Adipocyte (in vitro differentiated cells): ENCODE results near the gene C1QTNF8.

Source experiments
- DNase-seq: peaks from one replicate; pipeline ENCODE4 v3.0.0-alpha.2; 2015; ENCODE audit warnings: low read depth
- H3K27me3 ChIP-seq: replicated peaks from 2 replicates; pipeline ENCODE4 v1.7.0; 2013; ENCODE audit warnings: mild to moderate bottlenecking, low read length, moderate library complexity; ENCODE audit not compliant: control insufficient read depth, insufficient read depth
- H3K36me3 ChIP-seq: 2 replicates; pipeline ENCODE4 v1.7.0; 2013; ENCODE audit warnings: low read length, mild to moderate bottlenecking, moderate library complexity; ENCODE audit not compliant: control insufficient read depth, insufficient read depth, severe bottlenecking
- H3K4me1 ChIP-seq: 2 replicates; pipeline ENCODE4 v1.7.0; 2013; ENCODE audit warnings: mild to moderate bottlenecking, low read length, moderate library complexity; ENCODE audit not compliant: control insufficient read depth, insufficient read depth
- H3K4me3 ChIP-seq: 2 replicates; pipeline ENCODE4 v1.7.0; 2013; ENCODE audit warnings: mild to moderate bottlenecking, low read length, moderate library complexity
- H3K9ac ChIP-seq: 2 replicates; pipeline ENCODE4 v1.7.0; 2013; ENCODE audit warnings: mild to moderate bottlenecking, low read length, moderate library complexity
- H3K9me3 ChIP-seq: 2 replicates; pipeline ENCODE4 v1.7.0; 2013; ENCODE audit warnings: mild to moderate bottlenecking, low read length, moderate library complexity; ENCODE audit not compliant: control insufficient read depth

Gene C1QTNF8

GRCh38 chr16:1045310-1045992 is 50.6 kb downstream of the C1QTNF8 start:
- no peak for DNase-seq
- H3K9ac ChIP-seq, result peak overlapping the region; percentile 64
- no peak overlapping the region for H3K4me3 ChIP-seq
- peaks cover 6% of the 10 kb centered on the region for H3K27me3 ChIP-seq
- peaks cover 17% of the 10 kb centered on the region for H3K4me1 ChIP-seq
- H3K36me3 ChIP-seq, result no peaks in the 10 kb centered on the region
- H3K9me3 ChIP-seq, result peaks cover 7% of the 10 kb centered on the region

GRCh38 chr16:1044460-1045309 is 51.4 kb downstream of the C1QTNF8 start:
- H3K4me3 ChIP-seq, result no peak overlapping the region
- H3K36me3 ChIP-seq, result no peaks in the 10 kb centered on the region
- peaks cover 6% of the 10 kb centered on the region for H3K27me3 ChIP-seq
- H3K9ac ChIP-seq, result peak overlapping the region; percentile 64
- DNase-seq, result no peak
- peaks cover 7% of the 10 kb centered on the region for H3K9me3 ChIP-seq
- peaks cover 17% of the 10 kb centered on the region for H3K4me1 ChIP-seq

GRCh38 chr16:1043881-1044451 is 52.1 kb downstream of the C1QTNF8 start:
- Histone ChIP-seq H3K27me3 (peaks cover 6% of the 10 kb centered on the region), H3K4me1 (peaks cover 17% of the 10 kb centered on the region), H3K4me3 (no peak overlapping the region), H3K36me3 (no peaks in the 10 kb centered on the region), H3K9me3 (peaks cover 7% of the 10 kb centered on the region), H3K9ac (no peak overlapping the region)
- no peak for DNase-seq

DNA sequence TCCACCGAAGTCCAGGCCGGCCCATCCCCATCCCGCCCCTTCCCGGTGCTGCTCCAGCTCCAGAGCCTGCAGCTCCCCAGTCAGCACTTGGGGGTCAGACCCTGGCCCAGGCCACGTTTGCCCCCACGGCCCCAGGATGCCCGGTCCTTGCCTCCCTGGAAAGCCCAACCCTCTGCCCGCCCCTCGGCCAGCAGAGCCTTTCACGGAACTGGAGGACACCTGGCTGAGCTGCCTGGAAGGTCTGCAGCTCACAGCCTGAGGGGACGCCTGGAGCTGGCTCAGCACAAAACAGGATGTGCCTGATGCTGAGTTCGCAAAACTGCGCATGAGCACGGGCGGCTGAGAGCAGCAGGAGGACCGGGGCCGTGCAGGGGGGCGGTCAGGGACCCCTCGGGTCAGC is 53.2 kb downstream of the C1QTNF8 start:
- no peak overlapping the region for H3K9ac ChIP-seq
- peaks cover 7% of the 10 kb centered on the region for H3K9me3 ChIP-seq
- peaks cover 12% of the 10 kb centered on the region for H3K4me1 ChIP-seq
- H3K4me3 ChIP-seq, result no peak overlapping the region
- H3K27me3 ChIP-seq, result peaks cover 8% of the 10 kb centered on the region
- no peak for DNase-seq
- no peaks in the 10 kb centered on the region for H3K36me3 ChIP-seq

GRCh38 chr16:1042049-1042744 is 53.8 kb downstream of the C1QTNF8 start:
- H3K4me3 ChIP-seq, result no peak overlapping the region
- peaks cover 7% of the 10 kb centered on the region for H3K9me3 ChIP-seq
- H3K4me1 ChIP-seq, result peaks cover 11% of the 10 kb centered on the region
- H3K9ac ChIP-seq, result no peak overlapping the region
- DNase-seq, result no peak
- H3K27me3 ChIP-seq, result peaks cover 10% of the 10 kb centered on the region
- H3K36me3 ChIP-seq, result no peaks in the 10 kb centered on the region

DNA sequence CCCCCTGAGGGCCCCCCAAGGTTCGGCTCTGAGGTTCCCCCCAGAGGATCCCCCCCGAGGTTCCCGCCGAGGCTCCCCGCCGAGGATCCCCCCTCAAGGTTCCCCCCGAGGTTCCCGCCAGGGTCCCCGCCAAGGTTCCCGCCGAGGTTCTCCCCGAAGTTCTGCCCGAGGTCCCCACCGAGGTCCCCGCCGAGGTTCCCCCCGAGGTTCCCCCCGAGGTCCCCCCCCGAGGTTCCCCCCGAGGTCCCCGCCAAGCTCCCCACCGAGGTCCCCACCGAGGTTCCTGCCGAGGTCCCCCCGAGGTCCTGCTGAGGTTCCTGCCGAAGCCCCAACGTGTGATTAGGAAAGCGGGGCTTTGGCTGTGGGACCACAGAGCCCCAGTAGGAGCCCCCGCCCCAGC is 55.7 kb downstream of the C1QTNF8 start:
- DNase-seq, result no peak
- Histone ChIP-seq H3K9ac (no peak overlapping the region), H3K36me3 (no peaks in the 10 kb centered on the region), H3K4me3 (no peak overlapping the region), H3K27me3 (peaks cover 22% of the 10 kb centered on the region), H3K9me3 (peaks cover 7% of the 10 kb centered on the region), H3K4me1 (peaks cover 8% of the 10 kb centered on the region)

- Histone ChIP-seq H3K9me3 (peaks cover 7% of the 10 kb centered on the region), H3K27me3 (peaks cover 22% of the 10 kb centered on the region), H3K4me3 (no peak overlapping the region), H3K9ac (no peak overlapping the region), H3K36me3 (no peaks in the 10 kb centered on the region), H3K4me1 (peaks cover 4% of the 10 kb centered on the region)
- no peak for DNase-seq
These were observed 56.3 kb downstream of the C1QTNF8 start for GRCh38 chr16:1039762-1040161.

GRCh38 chr16:1038932-1039331 is 57.1 kb downstream of the C1QTNF8 start:
- Histone ChIP-seq H3K9ac (no peak overlapping the region), H3K27me3 (peaks cover 22% of the 10 kb centered on the region), H3K4me1 (peaks cover 3% of the 10 kb centered on the region), H3K4me3 (no peak overlapping the region), H3K36me3 (no peaks in the 10 kb centered on the region), H3K9me3 (peaks cover 7% of the 10 kb centered on the region)
- no peak for DNase-seq
